ENCODE data around the gene ASS1.

Gene ASS1

DNA sequence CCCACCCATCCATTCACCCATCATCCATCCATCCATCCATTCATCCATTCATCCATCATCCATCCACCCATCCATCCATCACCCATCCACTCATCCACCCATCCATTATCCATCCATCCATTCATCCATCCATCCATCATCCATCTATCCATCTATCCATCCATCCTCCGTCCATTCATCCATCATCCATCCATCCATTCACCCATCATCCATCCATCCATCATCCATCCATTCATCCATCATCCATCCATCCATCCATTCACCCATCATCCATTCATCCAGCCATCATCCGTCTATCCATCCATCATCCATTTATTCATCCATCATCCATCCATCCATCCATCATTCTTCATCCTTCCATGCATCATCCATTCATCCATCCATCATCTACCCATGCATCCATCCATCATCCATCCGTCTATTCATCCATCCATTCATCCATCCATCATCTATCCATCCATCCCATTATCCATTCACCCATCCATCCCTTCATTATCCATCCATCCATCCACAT lies 10.1 kb downstream of the ASS1 start:
- DNase-seq (ENCODE audit: low spot score), result no peak

DNA sequence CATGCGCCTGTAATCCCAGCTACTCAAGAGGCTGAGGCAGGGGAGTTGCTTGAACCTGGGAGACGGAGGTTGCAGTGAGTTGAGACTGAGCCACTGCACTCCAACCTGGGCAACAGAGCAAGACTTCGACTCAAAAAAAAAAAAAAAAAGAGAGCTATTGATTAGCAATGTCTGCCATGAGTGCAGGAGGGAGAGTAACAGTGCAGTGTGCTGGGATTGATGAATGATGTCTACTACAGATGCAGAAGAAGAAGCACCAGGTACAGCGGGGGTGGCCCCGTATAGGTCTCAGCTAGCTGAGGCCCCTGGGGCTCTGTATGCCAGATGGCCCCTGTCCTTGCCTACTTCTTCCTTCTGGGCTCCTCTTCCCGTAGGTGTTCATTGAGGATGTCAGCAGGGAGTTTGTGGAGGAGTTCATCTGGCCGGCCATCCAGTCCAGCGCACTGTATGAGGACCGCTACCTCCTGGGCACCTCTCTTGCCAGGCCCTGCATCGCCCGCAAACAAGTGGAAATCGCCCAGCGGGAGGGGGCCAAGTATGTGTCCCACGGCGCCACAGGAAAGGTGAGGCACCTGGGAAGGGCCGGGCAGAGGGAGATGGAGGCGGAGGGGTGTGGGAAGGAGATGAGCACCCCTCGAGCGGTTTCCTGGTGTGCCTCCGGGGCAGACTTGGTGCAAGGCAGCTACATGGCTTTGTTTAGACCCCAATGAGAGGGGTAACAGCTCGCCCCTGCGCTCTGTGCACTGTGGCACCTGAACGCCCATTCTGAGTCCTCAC lies 13.5 kb downstream of the ASS1 start:
- DNase-seq (ENCODE audit: low spot score), result no peak

GRCh38 chr9:130458804-130459067 lies 14.0 kb downstream of the ASS1 start:
- no peak for DNase-seq (ENCODE audit: low spot score)

GRCh38 chr9:130459151-130459550 lies 14.4 kb downstream of the ASS1 start:
- DNase-seq (ENCODE audit: low spot score), result no peak

DNA sequence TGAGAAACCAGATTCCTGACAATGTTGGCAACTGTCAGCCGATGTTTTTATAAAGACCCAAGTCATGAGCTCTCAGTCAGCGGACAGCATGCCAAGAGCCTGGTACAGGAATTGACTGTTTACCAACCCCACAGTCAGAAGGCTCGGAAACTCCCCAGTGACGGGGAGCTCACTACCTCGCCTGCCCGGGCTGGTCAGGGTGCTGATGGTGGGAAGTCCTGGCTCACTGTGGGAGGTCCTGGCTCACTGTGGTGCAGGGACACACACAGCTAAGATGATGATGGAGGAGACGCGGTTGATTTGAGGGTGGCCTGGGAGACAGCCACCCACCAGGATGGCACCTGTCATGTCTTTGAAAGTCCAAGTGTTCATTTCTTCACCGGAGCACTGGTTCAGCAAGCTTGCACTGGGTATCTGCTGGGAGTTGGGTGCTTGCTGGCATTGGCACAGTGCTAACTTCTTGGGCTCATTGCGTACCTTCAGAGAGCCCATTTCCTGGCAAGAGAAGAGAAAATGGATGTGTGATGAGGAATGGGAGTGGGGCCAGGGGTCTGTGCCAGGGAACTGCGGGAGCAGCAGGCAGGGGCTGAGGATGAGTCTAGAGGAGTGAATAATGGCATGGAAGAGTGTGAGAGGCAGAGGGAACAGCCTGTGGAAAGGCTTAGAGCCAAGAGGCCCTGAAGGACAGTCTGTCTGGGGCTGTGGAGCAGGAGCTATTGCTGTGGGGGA lies 15.3 kb downstream of the ASS1 start:
- DNase-seq (ENCODE audit: low spot score), result no peak

- DNase-seq (ENCODE audit: low spot score), result peak; percentile 85
Measured at GRCh38 chr9:130461218-130461630, 16.5 kb downstream of the ASS1 start.

DNA sequence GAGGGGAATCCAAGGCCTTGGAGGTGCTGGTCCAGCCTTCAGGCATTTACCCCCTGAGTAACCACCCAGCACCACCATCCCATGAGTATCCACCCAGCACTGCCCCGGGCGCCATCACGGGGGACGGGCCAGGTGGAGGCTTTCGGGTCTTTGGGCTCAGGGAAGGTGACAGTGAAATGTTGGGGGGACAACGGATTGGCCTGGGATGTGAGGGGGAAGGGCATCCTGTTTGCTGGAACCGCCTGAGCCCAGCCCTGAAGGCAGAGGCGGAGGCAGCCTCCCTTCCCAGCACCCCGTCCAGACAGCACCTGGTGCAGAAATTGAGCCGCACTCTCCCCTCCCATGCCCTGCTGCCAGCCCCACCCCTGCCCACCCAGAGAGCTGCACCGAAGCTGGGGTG lies 17.0 kb downstream of the ASS1 start:
- no peak for DNase-seq (ENCODE audit: low spot score)

DNA sequence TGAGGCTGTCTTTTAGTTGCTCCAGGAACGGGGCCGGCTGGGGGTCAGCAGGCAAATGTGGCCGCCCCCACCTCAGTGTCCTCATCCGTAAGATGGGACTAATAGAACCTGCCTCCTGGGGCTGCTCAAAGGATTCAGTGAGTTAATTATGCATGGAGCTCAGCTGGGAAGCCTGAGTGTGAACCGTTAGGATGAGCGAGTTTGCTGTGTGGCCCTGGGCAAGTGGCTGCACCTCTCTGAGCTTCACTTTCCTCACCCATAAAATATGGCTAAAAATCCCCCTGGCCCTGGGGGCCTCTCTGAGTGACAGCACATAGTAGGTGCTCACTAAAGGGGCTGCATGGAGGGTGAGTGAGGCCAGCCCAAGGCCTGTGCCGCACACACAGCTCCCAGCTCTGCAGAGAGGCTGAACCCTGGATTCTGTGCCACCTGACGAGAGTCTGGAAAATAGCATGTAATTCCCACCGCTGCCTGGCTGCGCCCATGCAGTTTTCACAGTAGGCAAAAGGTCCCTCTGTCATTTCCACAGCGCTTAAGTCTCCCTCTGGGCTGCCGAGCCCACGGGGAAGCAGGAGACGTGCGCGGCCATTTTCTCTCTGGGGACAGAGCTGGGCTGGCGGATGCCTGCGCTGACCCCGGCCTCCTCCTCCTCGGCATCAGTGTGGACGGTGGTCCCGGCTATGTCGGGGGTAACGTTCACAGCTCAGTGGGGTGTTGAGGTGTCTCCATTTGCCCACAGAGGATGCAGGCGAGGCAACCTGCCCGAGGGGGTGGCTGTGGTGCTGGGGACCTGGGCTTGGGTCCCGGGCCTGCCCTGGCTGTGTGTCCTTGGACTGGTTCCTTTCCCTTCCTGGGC lies 18.2 kb downstream of the ASS1 start:
- DNase-seq (ENCODE audit: low spot score), result no peak

DNA sequence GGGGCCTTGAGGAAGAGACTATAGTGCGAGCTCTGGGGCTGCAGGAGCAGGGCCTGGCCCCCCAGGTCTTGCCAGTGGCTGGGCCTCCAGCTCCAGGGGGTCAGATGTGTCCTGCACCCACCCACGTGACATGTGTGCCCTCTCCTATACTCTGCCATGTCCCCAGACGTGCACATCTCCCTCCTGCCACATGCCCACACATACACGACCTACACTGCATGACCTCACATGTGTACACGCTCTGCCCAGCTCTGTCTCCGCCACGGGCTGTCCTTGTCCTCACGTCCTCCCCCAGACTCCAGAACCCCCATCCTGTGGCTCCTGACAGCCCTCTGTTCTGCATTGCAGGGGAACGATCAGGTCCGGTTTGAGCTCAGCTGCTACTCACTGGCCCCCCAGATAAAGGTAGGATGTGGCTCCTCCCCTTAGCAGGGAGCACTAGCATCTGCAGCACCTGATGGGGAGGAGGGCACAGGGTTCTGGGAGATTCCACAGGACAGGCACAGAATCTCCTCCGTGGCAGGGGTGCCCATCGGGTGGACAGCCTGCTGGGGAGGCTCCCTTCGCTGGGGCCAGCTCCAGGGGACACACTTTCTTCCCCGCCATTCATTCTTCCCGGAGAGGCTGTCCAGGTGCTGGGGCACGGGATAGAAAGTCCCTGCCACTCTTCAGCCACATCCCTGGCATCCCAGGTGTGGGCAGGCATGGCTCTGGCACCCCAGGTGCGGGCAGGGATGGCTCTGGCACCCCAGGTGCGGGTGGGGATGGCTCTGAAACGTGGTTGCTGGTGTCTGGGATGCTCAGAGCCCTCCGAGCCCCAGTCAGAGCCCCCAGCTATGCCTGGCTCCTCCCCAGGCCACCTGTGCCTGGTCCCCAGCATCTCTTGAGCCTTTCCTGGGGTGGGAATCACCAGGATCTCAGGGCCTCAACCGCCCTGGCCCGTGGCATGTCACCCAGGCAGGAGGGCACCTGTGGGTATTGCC lies 19.3 kb downstream of the ASS1 start:
- DNase-seq (ENCODE audit: low spot score), result no peak

DNA sequence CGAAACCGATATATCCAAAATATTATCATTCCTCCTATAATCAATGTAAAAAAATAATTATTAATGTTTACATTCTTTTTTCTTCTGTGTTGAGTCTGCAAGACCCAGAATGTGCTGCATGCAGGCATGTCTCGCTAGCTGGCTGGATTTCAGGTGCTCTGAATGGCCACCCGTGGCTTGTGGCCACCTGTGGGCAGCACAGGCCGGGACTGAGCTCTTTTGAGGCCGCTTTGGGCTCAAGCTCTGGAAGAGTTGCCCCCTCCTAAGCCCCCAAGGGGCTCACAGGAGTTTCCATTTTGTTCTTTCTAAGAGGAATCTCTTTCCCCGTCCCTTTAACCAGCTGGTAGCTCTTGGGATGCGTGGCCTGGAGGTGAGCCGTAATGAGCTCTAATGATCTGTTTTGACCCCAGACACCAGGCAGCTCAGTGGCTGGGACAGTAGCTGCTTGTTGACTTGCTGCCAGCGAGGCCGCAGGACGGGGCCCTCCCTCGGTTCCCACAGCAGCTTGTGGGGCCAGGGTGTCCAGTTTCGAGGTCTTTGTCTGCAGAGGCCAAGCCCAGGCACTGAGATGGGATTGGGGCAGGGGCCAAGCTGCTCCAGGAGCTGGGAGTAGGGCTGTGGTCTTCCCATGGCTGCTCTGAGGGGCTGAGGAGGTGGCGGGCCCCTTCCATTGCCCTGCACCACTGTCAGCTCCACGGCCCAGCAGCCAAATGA lies 20.8 kb downstream of the ASS1 start:
- no peak for DNase-seq (ENCODE audit: low spot score)

DNA sequence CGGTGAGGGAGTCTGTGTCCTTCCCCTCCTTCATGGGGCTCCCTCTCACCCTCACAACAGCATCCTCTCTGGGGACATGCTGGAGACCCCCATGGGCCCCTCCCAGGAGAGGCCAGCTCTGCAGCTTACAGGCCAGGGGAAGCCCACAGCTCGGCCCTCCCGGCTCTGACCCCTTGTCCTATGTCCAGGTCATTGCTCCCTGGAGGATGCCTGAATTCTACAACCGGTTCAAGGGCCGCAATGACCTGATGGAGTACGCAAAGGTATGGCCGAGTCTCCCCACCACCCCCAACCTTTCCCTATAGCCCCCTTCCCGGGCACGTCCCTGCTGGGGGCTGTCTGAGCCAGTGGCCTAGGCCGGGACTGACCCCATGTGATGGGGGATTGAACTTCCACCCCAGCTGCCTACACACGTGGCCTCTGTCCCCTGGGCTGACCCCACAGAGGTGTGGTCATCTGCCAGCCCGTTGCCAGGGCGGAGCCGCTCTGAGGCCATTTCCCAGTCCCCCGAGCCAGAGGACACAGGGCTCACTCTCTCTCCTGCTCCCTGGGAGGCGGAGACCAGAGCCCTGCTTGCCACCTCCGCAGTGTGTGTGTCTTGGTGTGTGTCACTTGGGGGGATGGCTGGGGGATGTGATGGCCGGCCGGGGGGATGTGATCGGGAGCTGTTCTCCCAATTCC lies 21.9 kb downstream of the ASS1 start:
- DNase-seq (ENCODE audit: low spot score), result no peak

DNA sequence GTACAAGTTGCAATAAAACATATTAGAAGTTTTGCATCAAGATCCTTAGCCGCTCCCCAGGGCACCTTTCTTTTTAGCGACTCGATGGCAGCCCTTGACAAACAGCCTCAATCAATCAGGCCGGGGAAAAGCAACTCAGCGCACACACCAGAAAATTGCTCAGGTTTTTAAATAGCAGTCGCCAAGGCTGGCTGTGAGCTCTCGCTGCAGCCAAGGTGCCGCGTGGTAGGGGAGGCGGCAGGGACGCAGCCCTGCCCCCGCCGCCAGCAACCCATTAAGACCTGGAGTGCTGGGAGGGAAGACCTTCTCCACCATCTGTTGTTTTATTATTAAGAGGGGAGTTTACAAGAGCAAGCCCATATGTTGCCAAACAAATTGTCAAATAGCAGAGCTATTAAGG lies 22.6 kb downstream of the ASS1 start:
- no peak for DNase-seq (ENCODE audit: low spot score)

DNA sequence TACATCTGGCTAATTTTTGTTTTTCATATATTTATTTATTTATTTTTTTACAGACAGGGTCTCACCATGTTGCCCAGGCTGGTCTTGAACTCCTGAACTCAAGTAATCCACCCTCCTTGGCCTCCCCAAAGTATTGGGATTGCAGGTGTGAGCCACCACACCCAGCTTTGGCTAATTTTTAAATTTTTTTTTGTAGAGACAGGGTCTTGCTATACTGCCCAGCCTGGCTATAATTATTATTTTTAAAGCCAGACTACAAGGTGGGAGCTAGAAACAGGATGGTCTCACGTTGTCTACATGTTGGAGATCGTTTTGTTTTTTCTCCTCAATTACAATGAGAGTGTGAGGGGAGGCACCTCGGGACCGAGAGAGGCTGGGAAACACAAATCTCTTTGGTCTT lies 23.8 kb downstream of the ASS1 start:
- no peak for DNase-seq (ENCODE audit: low spot score)

DNA sequence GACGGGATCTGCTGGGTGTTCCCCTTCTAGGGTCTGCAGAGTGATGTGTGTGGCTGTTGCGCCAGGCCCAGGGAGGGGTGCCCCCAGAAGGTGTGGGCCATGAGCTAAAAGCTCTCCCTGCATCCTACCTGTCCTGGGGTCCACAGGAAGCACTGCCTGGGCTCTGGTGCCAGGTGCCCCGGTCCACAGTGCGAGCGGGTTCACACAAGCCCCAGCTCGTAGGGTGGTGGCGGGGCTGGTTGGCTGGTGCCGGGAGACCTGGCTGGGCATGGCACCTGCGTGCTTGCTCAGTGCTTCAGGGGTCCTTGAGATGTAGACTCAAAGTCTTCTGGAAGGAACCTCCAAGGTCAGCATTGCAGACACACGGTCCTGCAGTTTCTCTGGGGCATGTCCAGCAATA lies 25.5 kb downstream of the ASS1 start:
- no peak for DNase-seq (ENCODE audit: low spot score)

- no peak for DNase-seq (ENCODE audit: low spot score)
Measured at GRCh38 chr9:130470950-130471349, 26.2 kb downstream of the ASS1 start.

DNA sequence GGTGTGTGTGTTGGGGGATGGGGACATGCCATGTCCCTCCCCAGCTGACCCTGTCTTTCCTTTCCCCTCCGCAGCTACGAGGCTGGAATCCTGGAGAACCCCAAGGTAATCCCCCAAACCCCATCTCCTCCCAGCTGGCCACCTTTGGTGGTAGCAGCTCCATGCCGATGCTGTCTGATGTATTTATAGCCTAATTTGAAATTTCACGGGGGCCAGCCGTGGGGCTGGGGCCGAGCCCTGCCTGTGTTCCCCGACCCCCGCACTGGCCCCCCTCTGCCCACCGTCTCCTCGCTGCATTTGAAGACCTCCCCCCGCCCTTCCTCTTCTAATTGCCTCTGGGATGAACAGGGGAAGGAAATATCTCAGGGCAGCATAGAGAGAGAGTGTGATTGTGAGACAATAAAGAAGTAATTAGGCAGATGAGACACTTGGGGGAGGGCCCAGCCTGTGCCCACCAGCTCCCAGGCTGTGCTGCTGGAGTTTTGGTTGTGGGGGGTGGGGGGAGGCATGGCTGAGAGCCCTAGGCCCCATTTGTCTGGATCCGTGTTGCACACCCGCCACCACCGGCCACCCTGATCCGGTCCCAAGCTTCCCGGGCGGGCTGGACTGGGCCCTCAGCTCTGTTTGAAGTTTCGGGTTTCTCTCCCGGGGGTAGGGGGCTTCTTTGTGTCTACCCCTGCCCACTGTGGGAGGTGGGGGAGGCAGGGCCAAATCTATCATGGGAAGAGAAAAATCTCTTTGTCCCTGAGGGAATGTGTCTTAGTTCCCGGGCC lies 26.8 kb downstream of the ASS1 start:
- DNase-seq (ENCODE audit: low spot score), result no peak

DNA sequence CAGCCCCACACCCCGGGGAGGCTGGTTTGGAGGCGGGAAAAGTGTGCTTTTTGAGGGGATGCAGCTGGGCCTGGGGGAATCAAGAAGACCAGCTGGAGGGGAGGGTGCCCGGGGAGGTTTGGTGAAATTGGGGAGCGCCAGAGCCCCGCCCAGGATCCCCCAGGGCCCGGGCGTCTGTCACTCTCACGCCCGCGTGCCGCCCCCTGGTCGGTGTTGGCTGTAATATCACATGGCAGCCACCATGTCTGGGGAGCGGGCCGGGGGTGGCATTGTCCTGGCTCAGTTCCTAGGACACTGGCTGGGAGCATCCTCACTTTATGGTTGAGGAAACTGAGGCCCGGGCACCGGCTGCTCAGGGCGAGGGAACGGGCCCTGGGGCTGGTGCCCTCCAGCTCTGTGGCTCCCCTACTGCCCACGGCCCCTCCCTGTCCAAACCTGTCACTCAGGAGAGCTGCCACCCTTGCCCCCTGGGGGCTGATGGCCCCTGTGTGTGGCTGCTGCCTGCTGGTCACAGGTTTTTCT lies 27.5 kb downstream of the ASS1 start:
- DNase-seq (ENCODE audit: low spot score), result no peak

DNA sequence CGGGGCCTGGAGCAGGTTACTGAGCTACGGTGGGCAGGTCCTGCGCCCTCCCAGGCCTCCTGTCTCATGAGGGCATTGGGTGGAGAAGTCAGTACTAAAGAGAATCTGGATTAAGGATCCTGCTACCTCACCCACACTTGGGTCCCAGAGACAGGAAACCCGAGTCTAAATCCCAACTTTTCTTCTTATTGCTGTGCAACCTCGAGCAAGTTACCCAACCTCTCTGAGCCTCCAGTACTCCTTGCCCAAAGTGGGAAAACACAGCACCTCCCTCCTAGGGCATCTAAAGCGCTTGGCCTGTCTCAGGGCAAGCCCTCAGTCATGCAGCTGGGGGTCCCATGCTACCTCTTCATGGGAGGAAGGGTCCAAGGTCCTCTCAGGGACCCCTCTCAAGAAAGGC lies 28.2 kb downstream of the ASS1 start:
- no peak for DNase-seq (ENCODE audit: low spot score)

- no peak for DNase-seq (ENCODE audit: low spot score)
Measured at GRCh38 chr9:130473566-130473965, 28.8 kb downstream of the ASS1 start.
